SU-DHL-6 (cell line): ENCODE measurements around the gene CATSPERZ.

Source experiments
- CTCF ChIP-seq: fragments of 200-600 bp; sonication (generic); IDR thresholded peaks from one replicate; pipeline ENCODE4 v1.5.1; 2017; ENCODE audit warnings: antibody characterized with exemption, mild to moderate bottlenecking, low read length, moderate library complexity; ENCODE audit not compliant: insufficient read depth, poor library complexity, severe bottlenecking
- EZH2phosphoT487 ChIP-seq: fragments of 200-600 bp; sonication (generic), shearing (Covaris generic); conservative IDR thresholded peaks from 2 replicates; pipeline ENCODE4 v1.6.1; 2018; ENCODE audit warnings: mild to moderate bottlenecking, antibody characterized with exemption, low read length, moderate library complexity, mixed read lengths

DNA sequence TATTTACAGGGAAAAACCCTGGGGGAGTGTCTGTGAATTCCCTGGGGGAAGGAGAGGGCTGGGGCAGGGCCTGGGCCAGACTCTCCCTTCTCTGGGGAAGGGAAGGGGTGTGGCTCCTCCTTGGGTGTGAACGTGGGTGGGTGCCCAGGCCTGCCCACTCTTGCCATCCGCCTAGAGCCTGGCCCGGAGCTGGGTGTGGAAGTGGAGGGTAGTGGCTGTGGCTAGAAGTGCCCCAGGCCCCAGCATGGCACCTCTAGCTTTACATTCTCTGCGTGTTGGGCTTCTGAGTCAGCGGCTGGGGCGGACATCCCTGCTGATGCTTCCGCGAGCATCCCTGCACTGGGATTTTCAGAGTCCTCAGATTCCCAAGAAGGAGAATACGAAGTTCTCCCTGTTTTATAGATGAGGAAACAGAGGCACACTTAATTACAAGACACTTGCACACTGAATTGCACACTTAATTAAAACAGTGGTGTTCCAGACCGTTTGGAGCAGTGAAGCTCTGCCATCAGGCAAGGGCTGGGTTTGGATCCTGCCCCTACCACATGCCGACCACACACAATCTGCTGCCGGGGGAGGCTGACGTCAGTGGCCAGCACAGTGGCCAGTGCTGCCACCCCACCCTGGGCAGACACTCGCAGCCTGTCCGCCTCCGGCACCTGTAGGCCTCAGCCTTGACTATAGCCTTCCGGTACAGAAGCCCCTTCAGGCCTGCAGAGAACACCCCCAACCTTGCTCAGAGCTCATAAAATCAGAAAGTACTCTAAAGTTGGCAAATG lies 23.3 kb upstream of the CATSPERZ start:
- TF ChIP-seq CTCF (no peak), EZH2phosphoT487 (no peak)
